HG02981 (cell line): ENCODE data around the gene LYZL4.

ENCODE experiments used
- ATAC-seq: cut with Tn5 transposase; IDR thresholded peaks from one replicate; pipeline ENCODE4 v1.9.1; 2021; ENCODE audit warnings: mild to moderate bottlenecking, moderate library complexity; ENCODE audit not compliant: unreplicated experiment

The LYZL4 gene

DNA sequence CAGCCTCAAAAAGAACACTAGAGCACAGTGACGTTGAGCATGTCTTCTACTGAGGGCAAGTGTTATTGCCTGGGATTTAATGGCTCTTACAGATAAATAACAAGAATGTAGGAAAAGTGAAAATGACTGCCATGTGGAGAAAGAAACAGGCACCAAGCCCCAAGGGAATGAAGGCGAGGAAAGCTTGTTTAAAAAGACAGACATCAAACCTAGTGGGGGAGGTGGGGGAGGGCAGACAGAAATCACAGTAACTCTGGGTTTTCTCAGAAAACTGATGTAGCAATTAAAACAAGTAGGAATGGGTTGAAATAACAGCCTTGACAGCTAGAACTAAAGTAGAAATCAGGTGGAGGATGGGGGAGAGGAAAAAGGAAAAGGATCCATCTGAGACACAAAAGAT is 18.4 kb upstream of the LYZL4 start:
- no peak for ATAC-seq

DNA sequence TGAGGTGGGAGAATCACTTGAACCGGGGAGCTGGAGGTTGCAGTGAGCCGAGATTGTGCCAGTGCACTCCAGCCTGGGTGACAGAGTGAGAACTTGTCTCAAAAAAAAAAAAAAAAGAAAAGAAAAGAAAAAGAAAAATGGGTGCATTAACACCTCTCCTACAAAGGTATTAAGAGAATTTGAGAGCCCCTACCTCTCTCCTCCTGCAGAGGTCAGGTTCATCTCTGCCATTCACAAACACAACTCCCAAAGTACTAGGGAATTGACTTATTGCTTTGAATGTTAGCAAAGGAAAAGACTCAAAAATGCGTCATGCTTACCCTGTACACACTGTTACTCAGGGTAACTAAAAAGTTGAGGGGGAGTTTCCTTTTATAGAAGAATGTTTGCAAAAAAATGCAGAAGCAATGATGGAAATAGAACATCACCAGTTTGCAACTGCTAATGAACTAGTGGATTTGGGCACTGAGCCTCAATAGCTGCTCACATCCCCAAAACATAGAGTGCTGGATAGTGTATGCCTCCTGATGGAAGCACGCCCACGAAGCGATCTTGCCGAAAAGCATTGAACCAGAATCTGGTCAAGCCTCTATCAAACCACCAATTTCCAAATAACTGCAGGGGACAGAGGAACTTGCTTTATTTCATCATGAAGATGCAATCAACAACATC is 15.5 kb upstream of the LYZL4 start:
- no peak for ATAC-seq

GRCh38 chr3:42424911-42425310 is 14.5 kb upstream of the LYZL4 start:
- ATAC-seq, result no peak

DNA sequence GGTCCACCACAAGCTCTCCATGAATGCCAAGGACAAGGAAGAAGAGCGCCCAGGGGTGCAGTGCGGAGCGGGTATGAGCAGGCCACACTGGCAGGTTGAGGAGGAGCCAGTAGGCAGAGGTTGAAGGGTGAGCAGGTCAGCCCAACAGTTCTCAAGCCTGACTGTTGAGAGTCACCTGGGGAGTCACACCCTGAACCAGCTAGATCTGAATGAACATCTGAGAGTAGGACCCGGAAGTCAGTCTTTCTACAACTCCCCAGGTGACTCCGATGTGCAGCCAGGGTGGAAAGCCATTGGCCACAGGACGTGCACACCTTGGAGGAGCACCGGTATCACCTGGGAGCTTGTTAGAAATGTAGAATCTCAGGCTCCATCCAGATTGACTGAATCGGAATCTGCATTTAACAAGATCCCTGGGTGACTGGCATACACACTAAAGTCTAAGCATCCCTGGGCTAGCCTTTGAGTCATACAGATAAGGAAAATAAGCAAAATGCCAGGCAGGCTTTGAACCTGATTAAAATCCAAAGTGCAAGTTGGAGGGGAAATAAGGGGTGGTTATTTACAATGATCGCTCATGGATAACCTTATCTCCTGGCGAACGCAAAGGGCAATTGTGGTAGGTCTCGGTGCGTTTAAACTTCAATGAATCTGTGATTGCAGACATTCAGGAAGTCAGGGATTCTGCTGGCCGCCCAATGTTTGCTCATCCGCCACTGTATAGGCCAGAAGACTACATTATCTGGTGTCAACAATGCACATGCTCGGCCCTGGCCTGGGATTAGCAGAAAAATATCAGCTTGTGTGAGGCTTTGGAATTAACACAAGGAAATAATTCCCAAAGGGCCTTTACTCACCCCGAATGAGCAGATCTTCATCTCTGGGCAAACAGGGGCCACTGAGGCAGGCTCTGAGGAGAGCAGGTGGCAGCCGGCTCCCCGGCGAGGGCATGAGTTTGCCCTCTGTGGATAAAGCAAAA is 11.7 kb upstream of the LYZL4 start:
- ATAC-seq, result no peak

- no peak for ATAC-seq
Observed at GRCh38 chr3:42419563-42419962, 9.2 kb upstream of the LYZL4 start.

GRCh38 chr3:42412526-42413155 is 2.2 kb upstream of the LYZL4 start:
- ATAC-seq, result no peak

DNA sequence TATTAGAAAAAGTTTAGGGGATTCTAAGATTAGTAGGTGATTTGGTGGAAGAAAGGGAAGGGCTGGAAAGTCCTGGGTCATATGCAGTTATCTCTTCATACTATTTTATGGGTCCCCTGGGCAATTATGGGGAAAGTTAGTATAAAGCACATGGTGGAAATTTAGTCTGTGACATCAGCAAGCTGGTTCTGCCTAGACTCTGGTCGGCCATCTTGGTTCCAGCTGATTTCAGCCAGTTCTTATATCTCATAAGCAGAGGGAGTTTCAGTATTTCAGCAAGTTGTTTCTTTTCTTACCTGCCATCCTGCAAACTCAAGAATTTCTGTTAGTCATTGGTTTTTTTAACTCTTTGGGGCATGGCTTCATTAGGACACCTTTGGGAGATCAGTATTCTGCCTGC is 1.0 kb upstream of the LYZL4 start:
- ATAC-seq, result no peak

GRCh38 chr3:42408156-42408555 is 2.3 kb downstream of the LYZL4 start:
- no peak for ATAC-seq

DNA sequence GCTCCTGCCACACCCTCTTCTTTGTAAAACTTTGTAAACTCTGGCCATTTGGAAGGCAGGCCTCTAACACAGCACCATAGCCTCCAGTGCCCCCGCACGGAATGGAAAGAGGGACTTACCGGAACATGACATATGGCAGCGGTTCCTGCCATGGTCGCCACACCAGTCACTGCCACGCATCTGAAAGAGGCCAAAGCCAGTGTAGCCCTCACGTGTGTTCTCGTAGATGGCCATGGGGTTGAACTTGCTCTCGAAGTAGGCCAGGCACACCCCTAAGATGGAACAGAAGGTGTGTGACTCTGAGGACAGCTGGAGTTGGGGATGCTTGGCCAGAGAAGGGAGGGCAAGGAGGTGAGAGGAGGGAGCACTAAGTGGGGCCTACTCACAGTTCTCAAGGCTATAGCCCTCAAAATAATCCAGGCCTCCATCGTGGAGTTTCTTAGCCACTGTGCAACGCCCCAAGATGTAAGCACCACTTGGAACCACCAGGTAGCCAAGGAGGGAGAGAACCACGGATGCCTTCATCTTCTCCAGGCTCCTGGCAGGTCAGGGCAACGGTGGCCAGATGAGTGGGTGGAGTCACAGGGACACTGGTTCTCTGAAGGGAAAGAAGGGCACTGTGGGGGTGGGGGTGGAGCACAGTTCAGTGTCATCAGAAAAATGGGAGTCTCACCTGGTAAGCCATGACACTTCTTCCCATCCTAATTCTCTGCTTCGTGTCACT is 3.5 kb downstream of the LYZL4 start:
- ATAC-seq, result no peak

DNA sequence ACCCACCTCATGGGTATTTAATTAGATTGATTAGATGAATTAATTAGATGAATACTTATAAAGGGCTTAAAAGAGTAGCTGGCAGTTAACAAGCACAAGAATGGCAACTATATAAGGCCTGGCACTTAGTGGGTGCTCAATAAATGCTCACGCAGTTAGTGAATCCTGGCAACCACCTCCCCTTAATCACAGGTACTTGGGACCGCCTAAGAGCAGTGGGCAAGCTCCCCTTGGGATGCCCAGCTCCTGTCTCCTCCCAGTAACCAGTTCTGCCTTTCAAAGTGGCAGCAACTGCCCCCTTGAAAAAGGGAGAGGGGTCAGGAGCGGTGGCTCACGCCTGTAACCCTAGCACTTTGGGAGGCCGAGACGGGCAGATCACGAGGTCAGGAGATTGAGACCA is 4.6 kb downstream of the LYZL4 start:
- no peak for ATAC-seq

GRCh38 chr3:42403737-42404136 is 6.7 kb downstream of the LYZL4 start:
- ATAC-seq, result no peak

DNA sequence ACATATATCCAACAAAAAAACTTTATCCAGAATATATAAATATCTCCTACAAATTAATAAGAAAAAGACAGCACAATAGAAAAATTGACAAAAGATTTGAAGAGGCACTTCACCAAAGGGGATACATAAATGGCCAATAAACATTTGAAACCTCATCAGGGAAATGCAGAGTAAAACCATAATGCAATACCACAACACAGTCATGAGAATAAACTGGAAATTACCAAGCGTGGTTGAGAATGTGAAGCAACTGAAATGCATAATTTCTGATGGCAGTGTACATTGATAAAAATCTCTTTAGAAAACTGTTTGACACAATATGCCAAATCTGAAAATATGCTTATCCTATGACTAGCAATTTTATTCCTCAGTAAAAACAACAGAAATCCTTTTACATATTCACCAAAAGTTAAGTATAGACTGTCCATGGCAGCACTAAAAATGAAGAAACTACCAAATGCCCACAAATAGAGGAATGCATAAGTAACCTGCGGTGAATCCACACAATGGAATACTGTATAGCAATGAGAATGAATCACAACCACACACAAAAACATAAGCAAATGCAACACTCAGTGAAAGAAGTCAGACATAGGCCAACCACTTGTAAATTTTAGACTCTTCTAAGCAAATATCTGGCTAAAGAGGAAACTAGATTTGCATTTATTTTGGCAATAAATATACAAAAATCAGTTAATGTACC is 7.9 kb downstream of the LYZL4 start:
- no peak for ATAC-seq

GRCh38 chr3:42398080-42398479 is 12.3 kb downstream of the LYZL4 start:
- ATAC-seq, result no peak

GRCh38 chr3:42397644-42398043 is 12.8 kb downstream of the LYZL4 start:
- no peak for ATAC-seq

DNA sequence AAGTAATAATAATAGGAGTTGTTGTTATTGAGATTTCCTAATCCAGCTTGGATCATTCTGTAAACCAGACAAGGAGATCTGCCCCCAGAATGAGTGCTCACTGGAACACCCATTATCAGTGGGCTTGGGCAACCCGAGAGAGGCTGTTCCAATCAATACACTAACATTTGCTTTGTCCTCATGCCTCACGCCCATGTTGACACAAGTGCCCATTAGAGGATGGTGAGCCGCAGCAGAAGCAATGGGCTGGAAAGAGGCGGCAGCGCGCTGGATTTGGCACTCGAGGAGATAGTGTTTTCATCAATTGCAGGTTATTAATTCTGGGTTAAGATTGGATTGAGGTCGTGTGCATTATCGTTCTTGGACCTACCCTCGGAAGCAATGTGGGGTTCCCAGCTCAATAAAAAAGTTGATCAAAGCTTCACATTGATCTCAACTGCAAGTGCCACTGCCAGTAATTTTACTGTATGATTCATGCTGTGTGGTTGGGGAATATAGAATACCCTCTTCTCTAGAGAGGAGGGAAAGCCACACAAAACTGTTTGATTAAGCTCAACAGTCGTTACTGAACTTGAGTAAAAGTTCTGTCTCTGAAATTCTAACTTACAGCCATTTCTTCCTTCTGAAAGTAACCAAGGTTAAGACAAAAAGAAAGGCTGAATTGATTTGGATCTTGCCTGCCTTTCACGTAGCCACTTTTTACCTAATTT is 15.7 kb downstream of the LYZL4 start:
- ATAC-seq, result no peak

DNA sequence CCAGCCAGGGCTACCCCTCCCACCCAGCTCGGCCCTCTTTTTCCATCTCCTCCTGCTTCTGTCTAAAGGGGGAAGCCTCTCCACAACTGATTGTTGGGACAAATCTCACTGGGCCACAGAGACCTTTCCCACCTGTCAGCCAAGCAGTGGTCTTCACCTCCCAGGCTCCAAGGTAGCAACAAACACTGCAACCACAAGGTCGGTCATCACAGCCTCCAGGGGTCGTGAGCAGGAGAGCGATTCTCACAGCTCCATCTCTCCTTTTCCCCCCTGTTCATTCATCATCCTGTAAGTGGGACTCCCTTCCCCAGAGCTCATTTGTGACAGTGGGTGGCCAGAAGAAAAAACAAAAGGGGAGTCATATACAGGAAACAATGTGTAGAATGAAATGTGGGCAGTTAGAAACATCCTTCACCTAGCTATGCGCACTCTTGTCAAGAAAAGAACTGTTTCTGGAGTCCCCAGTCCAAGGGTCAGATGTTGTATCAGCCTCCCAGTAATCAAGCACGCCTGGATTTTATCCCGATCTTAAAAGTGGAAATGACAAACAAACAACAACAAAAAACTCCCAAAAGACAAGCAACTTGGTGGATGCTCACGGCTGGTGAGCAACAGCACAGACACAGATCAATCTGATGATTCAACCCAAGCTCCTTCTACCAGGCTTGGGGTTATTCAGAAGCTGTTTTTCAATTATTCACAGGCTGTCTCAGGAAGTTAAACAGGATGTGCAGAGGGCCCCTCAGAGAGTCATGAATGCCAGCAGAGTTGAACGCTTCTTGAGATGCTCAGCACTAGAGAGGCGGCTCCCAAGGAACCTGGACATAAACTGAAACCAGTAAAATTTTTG is 22.4 kb downstream of the LYZL4 start:
- ATAC-seq, result no peak

GRCh38 chr3:42381551-42382082 is 28.8 kb downstream of the LYZL4 start:
- ATAC-seq, result no peak

DNA sequence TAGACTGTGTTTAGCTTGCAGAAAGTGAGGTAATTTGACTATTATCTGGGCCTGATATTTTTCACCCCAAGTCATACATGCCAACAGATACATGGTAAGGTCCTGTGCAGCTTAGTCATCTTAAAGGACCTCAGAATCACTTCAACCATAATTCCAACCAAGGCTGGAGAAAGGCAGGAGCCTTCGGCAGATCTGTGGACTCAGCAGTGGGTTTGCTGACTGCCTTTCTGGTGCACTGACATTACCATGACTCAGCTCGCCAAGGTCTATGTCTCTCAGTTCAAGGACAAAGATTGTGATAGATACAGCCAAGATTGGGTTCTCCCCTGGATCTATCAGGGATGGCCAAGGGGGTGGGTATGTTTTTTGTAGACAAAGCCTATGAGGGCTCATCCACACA is 32.7 kb downstream of the LYZL4 start:
- ATAC-seq, result no peak

GRCh38 chr3:42376344-42376798 is 34.0 kb downstream of the LYZL4 start:
- no peak for ATAC-seq
